Measurements from ENCODE around the gene ITGB1BP1.

The ITGB1BP1 gene

GRCh38 chr2:9423100-9423921, at the start of gene ITGB1BP1, which contains the start of gene CPSF3:
Gene ITGB1BP1, minus strand, starts transcription at chr2:9423528. Its CDS starts 4,831 bp downstream, at chr2:9418697.
Gene CPSF3, plus strand, starts transcription at chr2:9423654. Its CDS starts 120 bp downstream, at chr2:9423774.
- peak; percentile 86 to 94 for DNase-seq (ENCODE audit: low read depth in 2 of 2, low spot score in 1 of 2)

- DNase-seq (ENCODE audit: low read depth in 2 of 2, low spot score in 1 of 2), result no peak
These were observed 49.2 kb upstream of the ITGB1BP1 start for GRCh38 chr2:9472511-9472910.

- no peak for DNase-seq (ENCODE audit: low read depth in 2 of 2, low spot score in 1 of 2)
These were observed 47.9 kb upstream of the ITGB1BP1 start for GRCh38 chr2:9471206-9471605.

DNA sequence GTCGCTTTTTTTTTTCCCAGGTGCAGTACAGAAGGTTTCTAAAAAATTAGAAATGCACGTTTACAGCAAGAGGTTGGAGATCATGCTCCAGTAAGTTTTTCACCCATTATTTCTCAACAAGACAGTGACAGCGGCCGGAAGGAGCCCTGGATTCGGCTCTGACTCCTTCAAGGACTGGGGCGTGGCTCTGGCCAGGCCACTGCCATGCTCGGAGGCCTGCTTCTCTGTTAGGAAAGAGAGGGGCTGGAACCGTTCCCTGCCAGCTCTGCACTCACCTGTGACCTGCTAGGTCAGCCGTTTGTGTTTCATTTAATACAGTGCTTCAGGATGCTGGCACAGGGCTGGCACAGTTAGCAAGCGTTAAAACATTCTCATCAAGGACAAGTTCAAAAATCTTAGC, 44.4 kb upstream of the ITGB1BP1 start:
- DNase-seq (ENCODE audit: low read depth in 2 of 2, low spot score in 1 of 2), result no peak

DNA sequence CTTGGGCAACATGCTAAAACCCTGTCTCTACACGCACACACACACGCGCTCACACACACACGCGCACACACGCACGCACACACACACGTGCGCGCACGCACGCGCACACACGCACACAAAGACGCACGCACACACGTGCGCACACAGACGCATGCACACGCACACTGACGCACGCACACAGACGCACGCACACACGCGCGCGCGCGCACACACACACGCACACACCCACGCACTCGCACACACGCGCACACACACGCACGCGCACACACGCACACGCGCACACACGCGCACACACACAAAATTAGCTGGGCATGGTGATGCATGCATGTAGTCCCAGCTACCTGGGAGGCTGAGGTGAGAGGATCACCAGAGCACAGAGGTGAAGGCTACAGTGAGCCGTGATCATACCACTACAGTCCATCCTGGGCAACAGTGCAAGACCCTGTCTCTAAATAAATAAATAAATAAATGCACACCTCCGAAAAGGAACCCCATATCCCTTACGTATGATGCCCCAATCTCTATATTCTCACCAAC, 42.9 kb upstream of the ITGB1BP1 start:
- no peak for DNase-seq (ENCODE audit: low read depth in 2 of 2, low spot score in 1 of 2)

- DNase-seq (ENCODE audit: low read depth in 2 of 2, low spot score in 1 of 2), result no peak
These were observed 41.8 kb upstream of the ITGB1BP1 start for GRCh38 chr2:9465170-9465569.

DNA sequence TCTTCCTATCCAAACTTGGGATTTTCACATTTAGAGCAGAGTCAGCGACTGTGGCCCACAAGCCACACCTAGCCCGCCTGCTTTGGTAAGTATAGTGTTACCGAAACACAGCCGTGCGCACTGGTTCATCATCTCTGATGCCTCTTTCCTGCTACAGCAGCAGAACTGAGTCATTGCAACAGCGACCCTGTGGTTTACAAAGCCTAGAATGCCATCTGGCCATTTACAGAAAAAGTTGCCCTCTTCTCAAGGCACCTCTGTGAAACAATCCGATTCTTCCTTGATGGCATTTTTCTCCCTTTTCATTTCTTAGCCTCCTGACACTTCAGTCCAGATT, 40.3 kb upstream of the ITGB1BP1 start:
- DNase-seq (ENCODE audit: low read depth in 2 of 2, low spot score in 1 of 2), result no peak

DNA sequence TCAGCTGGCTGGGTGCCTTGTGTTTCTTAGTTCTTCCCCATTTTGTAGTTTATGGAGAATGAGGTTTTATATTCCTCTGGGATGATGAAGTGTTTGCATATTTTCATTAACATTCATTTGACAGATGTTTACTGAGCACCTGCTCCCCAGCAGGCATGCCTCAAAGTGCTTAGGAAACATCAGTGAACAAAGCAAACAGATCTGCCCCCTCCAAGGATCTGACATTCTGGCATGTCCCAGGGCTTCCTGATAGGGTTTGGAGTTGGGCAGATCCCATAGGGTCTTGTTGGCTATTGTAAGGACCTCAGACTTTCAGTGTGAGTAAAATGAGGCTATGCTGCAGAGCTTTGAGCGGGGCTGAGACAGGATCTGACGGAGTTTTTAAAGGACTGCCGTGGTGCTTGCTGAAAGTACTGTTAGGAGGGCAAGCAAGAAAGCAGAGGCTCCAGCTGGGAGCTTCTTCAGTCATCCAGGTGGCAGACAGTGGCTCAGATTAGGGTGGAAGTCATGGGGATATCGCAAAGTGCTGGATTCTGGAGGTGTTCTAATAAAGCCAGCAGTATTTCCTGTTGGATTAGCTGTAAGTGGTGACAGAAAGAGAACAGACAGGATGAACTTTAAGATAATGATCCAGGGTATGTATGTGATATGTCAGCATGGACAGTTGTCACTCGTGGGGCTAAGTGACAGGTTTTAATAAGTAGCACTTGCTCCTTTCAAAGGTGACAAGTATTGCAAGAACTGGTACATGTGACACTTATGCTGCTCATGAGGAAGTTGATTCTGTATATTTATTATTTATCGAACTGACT, 39.8 kb upstream of the ITGB1BP1 start:
- DNase-seq (ENCODE audit: low read depth in 2 of 2, low spot score in 1 of 2), result no peak

DNA sequence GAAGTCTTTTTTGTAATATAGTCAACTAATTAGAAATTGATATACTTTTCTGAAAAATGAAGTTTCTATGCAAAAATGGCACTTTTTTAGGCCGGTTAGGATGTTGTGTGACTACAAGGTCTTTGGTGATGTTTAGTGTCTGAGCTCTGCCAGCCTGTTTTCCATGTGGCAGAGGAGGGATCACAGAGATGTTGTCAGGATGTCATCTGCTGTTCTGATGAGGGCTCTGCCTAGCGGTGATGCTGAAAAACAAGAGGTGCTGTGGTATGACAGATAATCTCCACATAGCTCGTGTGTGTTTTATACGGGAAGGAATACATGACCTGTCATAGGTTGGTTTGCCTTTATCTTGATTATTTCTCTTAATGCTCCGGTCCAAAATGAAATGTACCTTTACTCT, 39.0 kb upstream of the ITGB1BP1 start:
- DNase-seq (ENCODE audit: low read depth in 2 of 2, low spot score in 1 of 2), result no peak

DNA sequence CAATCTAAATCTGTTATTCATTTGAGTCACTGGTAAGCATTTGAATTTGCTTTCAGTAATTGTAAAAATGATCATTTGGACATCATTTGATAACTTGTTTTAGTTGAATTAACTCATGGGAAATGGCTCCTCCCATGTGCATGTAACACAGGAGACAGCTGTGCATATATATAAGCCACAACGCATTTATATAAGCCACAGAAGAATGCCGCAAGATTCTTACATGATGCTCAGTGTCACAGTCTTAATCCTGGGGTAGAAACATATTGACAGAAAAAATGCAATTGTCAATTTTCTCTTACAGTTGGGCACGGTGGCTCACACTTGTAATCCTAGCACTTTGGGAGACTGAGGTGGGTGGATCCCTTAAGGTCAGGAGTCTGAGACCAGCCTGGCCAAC, 37.8 kb upstream of the ITGB1BP1 start:
- no peak for DNase-seq (ENCODE audit: low read depth in 2 of 2, low spot score in 1 of 2)

GRCh38 chr2:9460441-9461017, 37.2 kb upstream of the ITGB1BP1 start:
- no peak for DNase-seq (ENCODE audit: low read depth in 2 of 2, low spot score in 1 of 2)

DNA sequence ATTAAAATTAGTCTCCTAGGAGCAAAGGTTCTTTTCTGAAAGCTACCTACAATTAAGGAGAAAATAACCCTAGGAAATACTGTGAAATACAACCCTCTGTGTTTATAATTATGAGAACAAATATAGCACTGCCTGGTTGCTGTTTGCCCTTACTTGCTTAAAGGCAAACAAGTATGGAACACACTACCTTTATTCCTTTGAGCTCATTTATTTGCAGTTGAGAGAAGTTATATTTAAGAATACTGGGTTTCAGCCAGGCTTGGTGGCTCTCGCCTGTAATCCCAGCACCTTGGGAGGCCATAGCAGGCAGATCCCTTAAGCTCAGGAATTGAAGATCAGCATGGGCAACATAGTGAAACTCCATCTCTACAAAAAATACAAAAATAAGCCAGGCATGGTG, 27.9 kb upstream of the ITGB1BP1 start:
- no peak for DNase-seq (ENCODE audit: low read depth in 2 of 2, low spot score in 1 of 2)

DNA sequence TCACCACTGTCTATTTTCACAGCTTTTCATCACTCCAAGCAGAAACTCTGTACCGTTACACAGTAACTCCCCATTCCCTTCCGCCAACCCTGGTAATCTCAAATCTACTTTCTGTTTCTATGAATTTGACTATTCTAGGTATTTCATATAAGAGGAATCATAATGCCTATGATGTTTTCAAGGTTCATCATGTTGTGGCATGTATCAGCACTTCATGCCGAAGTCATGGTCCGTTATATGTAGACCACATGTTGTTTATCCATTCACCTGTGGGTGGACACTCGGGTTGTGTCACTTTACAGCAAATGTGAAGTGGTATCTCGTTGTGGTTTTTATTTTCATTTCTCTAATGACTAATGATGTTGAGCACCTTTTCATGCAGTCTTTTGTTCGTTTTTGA, 21.8 kb upstream of the ITGB1BP1 start:
- no peak for DNase-seq (ENCODE audit: low read depth in 2 of 2, low spot score in 1 of 2)

- no peak for DNase-seq (ENCODE audit: low read depth in 2 of 2, low spot score in 1 of 2)
These were observed 20.2 kb upstream of the ITGB1BP1 start for GRCh38 chr2:9443526-9443925.

DNA sequence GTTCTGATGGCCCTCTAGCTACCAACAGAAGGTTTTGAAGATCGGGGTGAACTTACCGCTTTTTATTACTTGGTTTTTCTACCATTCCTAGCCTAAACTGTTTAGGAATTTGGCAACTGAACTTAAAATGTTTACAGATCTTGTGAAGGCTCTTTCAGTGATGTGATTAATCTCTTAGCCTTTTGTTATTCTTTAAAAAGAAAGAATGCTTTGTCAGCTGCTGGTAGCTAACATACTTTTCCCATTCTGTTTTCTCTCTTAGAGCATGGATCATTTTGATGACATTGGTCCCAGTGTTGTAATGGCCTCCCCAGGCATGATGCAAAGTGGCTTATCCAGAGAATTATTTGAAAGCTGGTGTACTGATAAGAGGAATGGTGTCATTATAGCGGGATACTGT, 18.2 kb upstream of the ITGB1BP1 start:
- no peak for DNase-seq (ENCODE audit: low read depth in 2 of 2, low spot score in 1 of 2)

GRCh38 chr2:9440058-9440727, 16.9 kb upstream of the ITGB1BP1 start:
- DNase-seq (ENCODE audit: low read depth in 2 of 2, low spot score in 1 of 2), result no peak

DNA sequence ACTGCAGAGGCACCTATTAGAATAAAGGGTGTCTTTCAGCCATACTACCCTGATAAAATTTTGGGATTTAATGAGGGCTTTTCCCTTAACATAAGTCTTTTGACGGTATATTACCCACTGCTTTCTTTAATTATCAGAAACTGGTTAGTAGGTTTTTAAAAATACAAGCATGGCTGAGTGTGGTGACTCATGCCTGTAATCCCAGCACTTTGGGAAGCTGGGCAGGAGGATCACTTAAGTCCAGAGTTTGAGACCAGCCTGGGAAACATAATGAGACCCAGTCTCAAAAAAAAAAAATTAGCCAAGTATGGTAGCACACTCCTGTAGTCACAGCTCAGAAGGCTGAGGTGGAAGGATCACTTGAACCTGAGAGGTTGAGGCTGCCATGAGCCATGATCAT, 16.2 kb upstream of the ITGB1BP1 start:
- DNase-seq (ENCODE audit: low read depth in 2 of 2, low spot score in 1 of 2), result no peak

- no peak for DNase-seq (ENCODE audit: low read depth in 2 of 2, low spot score in 1 of 2)
These were observed 11.2 kb upstream of the ITGB1BP1 start for GRCh38 chr2:9434489-9434888.

GRCh38 chr2:9430316-9431293, 7.3 kb upstream of the ITGB1BP1 start:
- DNase-seq (ENCODE audit: low read depth in 2 of 2, low spot score in 1 of 2), result no peak

DNA sequence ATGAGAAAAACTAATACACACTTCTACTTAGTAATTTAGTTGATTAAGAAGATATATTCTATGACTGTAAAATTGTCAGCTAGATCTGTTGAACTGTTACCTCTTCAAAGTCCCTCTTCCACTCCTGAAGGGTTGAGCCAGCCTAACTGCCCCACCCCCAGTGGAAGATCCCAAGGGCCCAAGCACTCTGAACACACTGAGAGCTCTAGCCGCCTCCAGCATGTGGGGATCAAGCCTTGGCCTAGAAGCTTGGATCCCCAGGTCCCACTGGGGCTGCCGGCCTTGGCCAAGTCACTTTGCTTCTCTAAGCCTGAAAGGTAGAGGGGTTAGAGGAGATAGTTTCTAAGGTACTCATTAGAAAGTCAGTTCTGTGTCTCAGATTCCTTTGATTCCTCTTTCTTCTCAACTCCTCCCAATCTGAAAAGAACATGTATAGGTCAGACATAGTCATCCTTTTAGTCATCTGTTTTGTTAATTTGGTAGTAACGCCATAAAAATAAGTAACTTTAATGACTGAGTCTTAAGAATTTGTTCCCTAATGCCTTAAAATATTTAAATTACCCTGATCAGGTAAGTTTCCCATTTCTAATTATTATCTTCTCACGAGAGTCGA, 5.7 kb upstream of the ITGB1BP1 start:
- no peak for DNase-seq (ENCODE audit: low read depth in 2 of 2, low spot score in 1 of 2)
